ENCODE results near the gene ATXN7L3. TPM values are rescaled to one million over a fixed set of nuclear protein-coding genes. Genes with fewer than 3 reads are reported as not detected.
A peak's percentile ranks its signal among the peaks of the same experiment; 100 is the strongest.

The ATXN7L3 gene
- total and polyA plus RNA-seq, 9 of the 15 experiments (the other 6 are each of a cell fraction or from before 2014, with no cell fraction given): 0.62 to 66.1 (median 33.2) TPM

DNA sequence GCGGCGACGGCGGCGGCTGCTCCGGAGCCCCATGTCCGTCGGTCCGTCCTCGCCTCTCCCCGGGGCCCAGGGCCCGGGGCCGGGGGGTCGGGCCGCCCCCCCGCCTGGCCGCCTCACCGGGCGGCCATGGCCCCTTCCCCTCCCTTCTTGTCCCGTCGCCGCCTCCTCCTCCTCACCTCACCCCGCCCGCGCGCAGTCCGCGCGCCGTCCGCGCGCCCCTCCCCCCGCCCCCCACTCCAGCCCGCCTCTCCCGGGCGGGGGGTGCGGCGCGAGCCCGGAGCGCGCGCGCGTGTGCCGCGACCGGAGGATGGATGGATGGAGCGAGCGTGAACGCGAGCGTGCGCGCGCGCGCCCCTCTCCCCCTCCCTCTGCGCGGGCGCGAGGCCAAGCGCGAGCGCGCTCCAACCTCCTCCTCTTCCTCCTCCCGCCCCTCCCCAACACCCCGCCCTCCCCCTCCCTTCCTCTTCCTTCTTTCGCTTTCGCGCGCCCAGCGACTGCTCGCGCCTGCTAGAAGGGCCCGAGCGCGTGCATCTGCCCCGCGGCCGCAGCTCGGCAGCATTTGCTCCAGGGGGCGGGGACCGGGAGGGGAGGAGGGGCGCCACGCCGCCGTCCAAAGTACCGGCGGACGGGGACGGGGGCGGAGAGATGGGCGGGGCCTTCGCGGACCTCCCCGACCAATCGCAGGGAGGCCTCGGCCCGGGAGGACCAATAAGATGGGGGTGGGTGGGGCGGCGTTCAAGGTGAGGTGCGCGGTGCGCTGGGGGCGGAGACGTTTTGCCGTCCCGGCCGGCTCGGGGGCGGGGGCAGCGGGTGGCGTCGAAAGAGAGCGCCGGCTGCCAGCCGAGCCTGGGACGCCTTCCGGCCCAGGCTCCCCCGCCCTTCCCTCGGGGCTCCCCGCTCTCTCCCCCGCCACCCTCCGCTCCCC is at the start of gene ATXN7L3 (continued):
- TF ChIP-seq, protein P1, sequence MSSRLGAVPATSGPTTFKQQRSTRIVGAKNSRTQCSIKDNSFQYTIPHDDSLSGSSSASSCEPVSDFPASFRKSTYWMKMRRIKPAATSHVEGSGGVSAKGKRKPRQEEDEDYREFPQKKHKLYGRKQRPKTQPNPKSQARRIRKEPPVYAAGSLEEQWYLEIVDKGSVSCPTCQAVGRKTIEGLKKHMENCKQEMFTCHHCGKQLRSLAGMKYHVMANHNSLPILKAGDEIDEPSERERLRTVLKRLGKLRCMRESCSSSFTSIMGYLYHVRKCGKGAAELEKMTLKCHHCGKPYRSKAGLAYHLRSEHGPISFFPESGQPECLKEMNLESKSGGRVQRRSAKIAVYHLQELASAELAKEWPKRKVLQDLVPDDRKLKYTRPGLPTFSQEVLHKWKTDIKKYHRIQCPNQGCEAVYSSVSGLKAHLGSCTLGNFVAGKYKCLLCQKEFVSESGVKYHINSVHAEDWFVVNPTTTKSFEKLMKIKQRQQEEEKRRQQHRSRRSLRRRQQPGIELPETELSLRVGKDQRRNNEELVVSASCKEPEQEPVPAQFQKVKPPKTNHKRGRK (tag; IDR thresholded peaks at IDR 0.05): no peak
- TF ChIP-seq RBFOX2 (IDR thresholded peaks at IDR 0.05; ENCODE audit: low read depth, low read length): peak; percentile 61; the same call in 1 of the 2 replicates
- TF ChIP-seq ILK (tag; IDR thresholded peaks at IDR 0.05; ENCODE audit: borderline replicate concordance, low read depth): no peak
- no peak for TF ChIP-seq SAFB2 (IDR thresholded peaks at IDR 0.05; ENCODE audit: borderline replicate concordance, low read depth, low read length, severe bottlenecking)
- no peak for TF ChIP-seq NFXL1 (CRISPR knock-in tag; IDR thresholded peaks at IDR 0.05)
- TF ChIP-seq, protein P2, sequence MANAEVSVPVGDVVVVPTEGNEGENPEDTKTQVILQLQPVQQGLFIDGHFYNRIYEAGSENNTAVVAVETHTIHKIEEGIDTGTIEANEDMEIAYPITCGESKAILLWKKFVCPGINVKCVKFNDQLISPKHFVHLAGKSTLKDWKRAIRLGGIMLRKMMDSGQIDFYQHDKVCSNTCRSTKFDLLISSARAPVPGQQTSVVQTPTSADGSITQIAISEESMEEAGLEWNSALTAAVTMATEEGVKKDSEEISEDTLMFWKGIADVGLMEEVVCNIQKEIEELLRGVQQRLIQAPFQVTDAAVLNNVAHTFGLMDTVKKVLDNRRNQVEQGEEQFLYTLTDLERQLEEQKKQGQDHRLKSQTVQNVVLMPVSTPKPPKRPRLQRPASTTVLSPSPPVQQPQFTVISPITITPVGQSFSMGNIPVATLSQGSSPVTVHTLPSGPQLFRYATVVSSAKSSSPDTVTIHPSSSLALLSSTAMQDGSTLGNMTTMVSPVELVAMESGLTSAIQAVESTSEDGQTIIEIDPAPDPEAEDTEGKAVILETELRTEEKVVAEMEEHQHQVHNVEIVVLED (CRISPR knock-in tag; IDR thresholded peaks at IDR 0.05): peak; percentile 70
- TF ChIP-seq SNRNP70 (optimal IDR thresholded peaks at IDR 0.05; ENCODE audit: low read depth, low read length): no peak
- peak; percentile 73 to 76 for TF ChIP-seq NRF1 (conservative IDR thresholded peaks at IDR 0.05 in 1 of 2, IDR thresholded peaks at IDR 0.05 in 1 of 2)
- TF ChIP-seq, protein P3, sequence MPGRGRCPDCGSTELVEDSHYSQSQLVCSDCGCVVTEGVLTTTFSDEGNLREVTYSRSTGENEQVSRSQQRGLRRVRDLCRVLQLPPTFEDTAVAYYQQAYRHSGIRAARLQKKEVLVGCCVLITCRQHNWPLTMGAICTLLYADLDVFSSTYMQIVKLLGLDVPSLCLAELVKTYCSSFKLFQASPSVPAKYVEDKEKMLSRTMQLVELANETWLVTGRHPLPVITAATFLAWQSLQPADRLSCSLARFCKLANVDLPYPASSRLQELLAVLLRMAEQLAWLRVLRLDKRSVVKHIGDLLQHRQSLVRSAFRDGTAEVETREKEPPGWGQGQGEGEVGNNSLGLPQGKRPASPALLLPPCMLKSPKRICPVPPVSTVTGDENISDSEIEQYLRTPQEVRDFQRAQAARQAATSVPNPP (IDR thresholded peaks at IDR 0.05; ENCODE audit: borderline replicate concordance, insufficient read depth, insufficient read length): no peak
- no peak for TF ChIP-seq NFIX (CRISPR knock-in tag; IDR thresholded peaks at IDR 0.05; ENCODE audit: low read depth)
- peak; percentile 36 for TF ChIP-seq ELF1 (tag; IDR thresholded peaks at IDR 0.05)
- TF ChIP-seq SIX5 (IDR thresholded peaks at IDR 0.05; ENCODE audit: borderline replicate concordance in 1 of 2, insufficient read depth in 1 of 2, low read depth in 1 of 2, low read length in 2 of 2): no peak
- TF ChIP-seq PHF20 (IDR thresholded peaks at IDR 0.05; ENCODE audit: partially characterized antibody): no peak
- TF ChIP-seq, protein P4, sequence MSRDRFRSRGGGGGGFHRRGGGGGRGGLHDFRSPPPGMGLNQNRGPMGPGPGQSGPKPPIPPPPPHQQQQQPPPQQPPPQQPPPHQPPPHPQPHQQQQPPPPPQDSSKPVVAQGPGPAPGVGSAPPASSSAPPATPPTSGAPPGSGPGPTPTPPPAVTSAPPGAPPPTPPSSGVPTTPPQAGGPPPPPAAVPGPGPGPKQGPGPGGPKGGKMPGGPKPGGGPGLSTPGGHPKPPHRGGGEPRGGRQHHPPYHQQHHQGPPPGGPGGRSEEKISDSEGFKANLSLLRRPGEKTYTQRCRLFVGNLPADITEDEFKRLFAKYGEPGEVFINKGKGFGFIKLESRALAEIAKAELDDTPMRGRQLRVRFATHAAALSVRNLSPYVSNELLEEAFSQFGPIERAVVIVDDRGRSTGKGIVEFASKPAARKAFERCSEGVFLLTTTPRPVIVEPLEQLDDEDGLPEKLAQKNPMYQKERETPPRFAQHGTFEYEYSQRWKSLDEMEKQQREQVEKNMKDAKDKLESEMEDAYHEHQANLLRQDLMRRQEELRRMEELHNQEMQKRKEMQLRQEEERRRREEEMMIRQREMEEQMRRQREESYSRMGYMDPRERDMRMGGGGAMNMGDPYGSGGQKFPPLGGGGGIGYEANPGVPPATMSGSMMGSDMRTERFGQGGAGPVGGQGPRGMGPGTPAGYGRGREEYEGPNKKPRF (IDR thresholded peaks at IDR 0.05; ENCODE audit: low read depth, low read length): no peak
- TF ChIP-seq RBM17 (IDR thresholded peaks at IDR 0.05; ENCODE audit: borderline replicate concordance, low read depth, low read length): no peak
- no peak for TF ChIP-seq CBFA2T3 (IDR thresholded peaks at IDR 0.05)
- TF ChIP-seq TGIF2 (CRISPR knock-in tag; IDR thresholded peaks at IDR 0.05): no peak
- TF ChIP-seq, protein P5, sequence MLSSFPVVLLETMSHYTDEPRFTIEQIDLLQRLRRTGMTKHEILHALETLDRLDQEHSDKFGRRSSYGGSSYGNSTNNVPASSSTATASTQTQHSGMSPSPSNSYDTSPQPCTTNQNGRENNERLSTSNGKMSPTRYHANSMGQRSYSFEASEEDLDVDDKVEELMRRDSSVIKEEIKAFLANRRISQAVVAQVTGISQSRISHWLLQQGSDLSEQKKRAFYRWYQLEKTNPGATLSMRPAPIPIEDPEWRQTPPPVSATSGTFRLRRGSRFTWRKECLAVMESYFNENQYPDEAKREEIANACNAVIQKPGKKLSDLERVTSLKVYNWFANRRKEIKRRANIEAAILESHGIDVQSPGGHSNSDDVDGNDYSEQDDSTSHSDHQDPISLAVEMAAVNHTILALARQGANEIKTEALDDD (IDR thresholded peaks at IDR 0.05): no peak
- no peak for TF ChIP-seq CBX5 (IDR thresholded peaks at IDR 0.05; ENCODE audit: borderline replicate concordance, low read depth)
- TF ChIP-seq CREM (IDR thresholded peaks at IDR 0.05; ENCODE audit: low read depth): peak; percentile 96

Measured in K562 (cell line).